HG03439 (cell line): ENCODE results near the gene DNAJC25.

ENCODE experiments used
- ATAC-seq: cut with Tn5 transposase; IDR thresholded peaks from one replicate; pipeline ENCODE4 v1.9.1; 2021; ENCODE audit warnings: mild to moderate bottlenecking, moderate library complexity; ENCODE audit not compliant: unreplicated experiment

The DNAJC25 gene

DNA sequence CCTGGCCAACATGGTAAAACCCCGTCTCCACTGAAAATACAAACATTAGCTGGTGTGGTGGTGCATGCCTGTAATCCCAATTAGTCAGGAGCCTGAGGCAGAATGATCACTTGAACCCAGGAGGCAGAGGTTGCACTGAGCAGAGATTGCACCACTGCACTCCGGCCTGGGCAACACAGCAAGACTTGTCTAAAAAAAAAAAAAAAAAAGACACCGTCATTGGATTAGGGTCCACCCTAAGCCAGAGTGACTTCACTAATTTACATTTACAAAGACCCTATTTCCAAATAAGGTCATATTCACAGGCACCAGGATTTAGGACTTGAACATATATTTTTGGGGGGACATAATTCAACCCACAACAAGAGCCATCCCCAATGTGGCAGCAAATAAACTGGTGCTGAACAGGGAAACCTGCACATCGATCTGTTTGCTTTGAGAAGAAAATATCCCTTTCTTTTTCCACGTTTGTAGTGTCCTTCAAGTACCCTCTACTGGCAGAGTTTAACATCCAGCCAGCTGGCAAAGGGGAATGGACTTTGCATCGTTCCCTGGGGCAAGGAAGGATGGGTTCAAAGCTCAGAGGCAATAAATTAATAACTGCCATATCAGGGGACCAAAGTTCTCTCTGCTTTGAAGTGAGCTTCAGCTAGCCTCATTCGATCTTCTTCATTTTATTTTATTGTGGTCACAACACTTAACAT is 3.7 kb upstream of the DNAJC25 start:
- no peak for ATAC-seq

DNA sequence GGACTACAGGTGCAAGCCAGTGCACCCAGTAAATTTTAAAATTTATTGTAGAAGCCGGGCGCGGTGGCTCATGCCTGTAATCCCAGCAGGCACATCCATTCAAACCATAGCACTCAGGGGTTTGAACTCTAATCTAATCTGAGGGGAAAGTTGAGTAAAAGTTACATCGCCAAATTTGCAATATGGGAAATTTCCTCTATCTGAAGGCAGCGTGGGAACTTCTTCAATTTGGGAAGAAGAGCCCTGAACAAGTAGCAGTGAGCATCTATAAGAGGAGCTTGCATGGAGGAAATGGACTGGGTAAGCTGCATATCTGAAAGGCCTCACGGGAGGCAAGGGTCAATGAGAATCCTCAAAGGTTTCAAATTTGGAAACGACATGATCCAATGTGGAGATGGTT is 2.7 kb upstream of the DNAJC25 start:
- no peak for ATAC-seq

DNA sequence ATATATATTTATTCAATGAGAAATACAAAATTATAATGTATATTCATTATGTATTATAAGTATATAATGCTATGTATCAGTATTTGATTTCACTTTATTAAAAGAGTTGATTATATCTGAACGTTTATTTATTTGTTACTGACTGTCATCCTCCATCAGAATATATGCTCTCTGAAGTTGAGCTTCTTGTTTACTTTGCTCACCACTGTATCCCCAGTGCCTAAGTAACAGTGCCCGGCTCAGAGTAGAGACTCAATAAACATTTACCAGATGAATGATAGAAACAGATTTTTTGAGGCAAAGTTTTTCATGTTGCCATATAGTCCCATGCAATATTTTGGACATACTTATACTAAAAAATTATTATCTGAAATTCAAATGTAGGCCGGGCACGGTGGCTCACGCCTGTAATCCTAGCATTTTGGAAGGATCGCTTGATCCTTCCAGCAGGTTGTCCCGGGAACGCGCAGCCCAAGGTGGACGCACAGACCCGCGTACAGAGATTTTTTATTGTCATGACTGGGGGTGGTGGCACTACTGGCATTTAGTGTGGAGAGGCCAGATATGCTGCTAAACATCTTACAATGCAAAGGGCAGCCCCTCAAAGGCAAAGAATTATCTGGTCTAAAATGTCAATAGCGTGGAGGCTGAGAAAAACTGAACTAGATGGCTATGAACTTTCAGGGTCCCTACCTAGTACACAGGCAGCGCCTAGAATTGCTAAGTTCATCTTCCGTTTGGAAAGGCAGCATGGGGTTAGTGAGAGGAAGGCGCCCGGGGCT is 761 bp upstream of the DNAJC25 start:
- ATAC-seq, result peak; percentile 27

DNA sequence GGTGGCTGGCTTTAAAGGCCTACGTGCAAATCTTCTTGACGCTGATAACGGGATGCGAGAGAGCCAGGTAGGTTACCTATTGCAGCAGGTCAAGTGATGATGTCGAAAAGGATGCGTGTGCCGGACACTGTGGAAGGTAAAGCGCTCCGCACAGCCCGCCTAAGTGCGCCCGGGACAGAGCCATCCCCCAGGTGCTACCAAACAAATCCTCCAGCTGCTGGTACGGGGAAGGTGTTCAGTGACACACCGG is 245 bp upstream of the DNAJC25 start:
- no peak for ATAC-seq

DNA sequence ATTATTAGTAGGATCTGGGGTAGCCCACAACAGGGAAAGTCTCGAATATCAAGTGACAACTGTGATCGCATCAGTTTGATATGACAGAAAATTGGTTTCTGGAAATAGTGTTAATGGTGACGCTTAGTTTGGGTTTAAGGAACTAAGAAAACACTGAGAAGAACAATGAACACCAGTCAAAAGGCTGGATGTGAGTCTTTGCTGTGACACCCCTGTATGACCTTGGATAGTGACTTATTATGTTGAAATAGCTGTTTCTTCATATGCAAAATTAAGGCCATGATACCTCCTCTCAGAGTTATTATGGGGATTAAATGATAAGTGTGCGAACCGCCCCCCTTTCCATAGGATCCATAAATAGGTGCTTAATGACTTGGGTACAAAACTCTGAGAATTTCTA is 926 bp downstream of the DNAJC25 start:
- ATAC-seq, result no peak

DNA sequence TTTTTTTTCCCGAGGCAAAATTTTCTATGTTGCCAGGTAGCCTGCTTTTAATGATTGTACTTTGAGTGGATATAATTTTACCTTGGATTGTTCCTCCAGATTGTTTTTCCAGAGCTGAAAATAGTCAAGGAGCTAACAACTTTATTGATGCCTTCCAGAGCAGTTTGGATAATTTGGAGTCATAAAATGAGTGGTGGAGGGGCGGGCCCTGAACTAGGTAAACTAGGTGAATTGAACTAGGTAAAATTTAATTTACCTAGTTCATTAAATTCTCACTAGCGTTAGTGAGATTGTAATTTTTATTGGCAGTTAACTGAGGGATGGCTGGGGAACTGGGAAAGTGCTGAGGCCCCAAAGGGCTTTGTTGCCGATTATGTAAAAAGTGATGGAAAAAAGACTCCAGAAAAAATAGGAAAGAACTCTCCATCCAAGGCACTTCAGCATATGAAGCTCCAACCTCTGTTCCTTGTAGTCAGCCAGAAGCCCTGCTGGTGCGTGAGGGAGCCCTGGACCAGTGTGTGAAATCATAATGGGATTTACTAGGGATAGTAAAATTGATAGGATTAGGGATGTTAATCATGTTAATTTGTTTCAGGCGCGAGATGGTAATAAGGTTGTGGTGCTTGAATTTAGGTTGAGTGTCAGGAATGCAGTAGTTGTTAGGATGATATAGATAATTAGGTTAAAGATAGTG is 1.7 kb downstream of the DNAJC25 start:
- no peak for ATAC-seq

DNA sequence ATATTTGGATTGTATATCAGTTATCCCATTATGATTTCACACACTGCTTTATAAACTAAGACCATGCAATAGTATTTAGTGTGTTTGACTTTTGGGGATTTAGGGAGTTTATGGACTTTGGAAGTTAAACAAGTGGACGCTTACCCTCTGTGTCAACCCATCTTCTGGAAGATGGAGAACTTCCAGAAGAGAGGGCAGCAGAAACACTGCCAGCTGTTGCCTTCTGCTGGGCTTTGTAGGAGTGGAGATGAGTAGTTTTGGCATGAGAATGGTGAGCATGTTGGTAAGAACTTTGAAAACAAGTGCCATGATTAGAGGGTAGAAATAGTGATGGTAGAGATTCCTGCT is 2.2 kb downstream of the DNAJC25 start:
- ATAC-seq, result no peak

DNA sequence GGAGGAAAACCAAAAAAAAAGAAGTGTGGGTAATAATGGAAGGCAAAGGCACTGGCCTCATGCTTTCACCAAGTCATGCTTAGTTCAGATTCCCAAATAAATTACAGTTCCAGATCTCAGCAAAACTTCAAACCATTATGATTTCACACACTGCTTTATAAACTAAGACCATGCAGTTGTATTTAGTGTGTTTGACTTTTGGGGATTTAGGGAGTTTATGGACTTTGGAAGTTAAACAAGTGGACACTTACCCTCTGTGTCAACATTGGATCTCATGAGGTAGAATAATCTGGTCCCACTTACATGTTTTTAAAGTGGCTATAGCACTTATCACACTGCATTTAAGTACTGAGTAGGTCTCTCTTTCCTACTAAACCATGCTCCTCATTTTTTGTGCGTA is 3.7 kb downstream of the DNAJC25 start:
- no peak for ATAC-seq

DNA sequence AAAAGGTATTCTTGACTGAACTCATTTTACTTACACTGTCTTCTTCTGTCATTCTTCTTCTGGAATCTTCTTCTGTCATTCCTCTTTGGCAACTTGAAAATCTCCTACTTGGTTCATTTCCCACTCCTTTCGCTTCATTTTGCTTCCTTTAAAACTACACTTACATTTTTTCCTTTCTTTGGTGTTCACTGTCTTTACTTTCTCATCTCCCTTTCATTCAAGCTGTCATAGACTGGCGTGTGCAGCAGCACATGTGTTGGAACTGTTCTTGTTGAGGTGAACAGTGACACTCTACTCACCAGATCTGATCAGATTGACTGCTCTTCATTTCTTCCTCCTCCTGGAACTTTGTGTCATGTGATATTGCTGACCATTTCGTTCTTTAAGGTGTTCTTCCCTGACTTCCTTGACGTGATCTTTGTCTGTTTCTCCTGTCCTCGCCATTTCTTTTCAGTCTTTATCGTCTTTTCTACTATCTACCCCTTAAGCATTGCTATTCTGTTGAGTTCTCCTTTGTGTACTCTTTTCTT is 6.4 kb downstream of the DNAJC25 start:
- no peak for ATAC-seq

DNA sequence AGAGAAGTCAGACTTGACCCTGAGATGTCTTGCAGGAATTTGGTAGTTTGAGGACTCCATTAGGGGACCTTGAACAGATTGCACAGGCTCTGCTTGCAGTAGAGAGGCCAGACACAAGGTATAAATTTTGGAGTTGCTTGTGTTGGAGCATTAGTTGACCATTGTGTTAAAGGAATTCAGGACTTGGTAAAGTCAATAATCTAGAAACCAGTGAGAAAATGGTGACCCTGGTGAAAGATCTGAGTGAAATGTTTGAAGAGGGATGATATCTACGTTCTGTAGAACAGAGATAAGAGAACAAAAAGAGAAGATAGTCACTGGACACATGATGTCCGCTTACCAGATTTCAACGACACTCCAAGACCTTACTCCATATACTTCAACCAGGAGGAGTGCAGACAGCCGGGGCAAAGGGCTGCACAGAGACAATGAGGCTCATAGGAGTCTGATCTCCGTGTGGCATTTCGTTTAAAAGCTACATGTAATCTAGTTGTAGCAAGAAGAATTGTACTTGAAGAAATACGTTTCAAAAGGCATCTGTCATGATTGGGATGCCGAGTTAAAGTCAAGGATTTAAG is 13.2 kb downstream of the DNAJC25 start:
- no peak for ATAC-seq

DNA sequence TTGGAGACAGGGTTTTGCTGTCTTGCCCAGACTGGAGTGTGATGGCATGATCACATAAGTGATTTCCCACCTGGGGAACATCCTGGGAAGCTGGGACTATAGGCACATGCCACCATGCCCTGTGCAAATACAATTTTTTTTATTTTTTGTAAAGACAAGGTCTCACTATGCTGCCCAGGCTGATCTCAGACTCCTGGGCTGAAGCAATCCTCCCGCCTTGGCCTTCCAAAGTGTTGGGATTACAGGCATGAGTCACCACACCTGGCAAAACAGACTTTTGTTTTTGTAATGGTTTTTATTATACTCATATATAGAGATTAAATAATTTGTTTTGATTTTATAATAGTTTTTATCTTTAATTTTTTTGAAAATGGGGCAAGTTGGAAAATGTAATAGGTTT is 14.7 kb downstream of the DNAJC25 start:
- ATAC-seq, result no peak

DNA sequence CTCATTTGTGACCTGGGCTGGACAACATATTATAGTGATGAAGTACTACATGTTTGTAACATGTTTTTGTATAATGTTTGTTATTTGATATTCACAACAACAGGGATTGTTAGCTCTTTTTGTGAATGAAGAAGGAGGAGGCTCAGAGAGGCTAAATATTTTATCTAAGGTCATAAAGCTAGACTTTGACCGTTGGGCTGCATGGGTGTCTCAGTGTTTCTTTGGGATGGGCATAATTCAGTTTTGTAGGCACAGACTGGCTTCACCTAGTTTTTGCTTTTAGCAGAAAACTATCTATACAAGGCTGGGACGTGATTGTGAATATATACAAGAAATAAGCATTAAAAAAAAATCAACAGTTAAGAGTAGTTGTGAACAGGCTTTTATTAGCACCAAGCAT is 15.3 kb downstream of the DNAJC25 start:
- ATAC-seq, result no peak

DNA sequence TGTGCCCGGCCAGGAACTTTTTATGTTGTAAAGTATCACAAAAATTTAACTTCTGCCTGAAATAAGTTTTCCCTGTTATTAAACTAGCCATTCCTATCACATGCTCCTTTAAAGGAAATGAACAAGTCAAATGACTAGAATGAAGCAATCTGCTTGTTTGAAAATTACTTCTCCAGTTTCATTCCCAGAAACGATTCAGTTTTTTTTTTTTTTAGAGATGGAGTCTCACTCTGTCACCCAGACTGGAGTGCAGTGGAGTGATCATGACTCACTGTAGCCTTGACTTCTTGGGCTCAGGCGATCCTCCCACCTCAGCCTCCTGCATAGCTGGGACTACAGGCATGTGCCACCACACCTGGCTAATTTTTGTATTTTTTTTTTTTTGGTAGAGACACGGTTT is 16.9 kb downstream of the DNAJC25 start:
- no peak for ATAC-seq

DNA sequence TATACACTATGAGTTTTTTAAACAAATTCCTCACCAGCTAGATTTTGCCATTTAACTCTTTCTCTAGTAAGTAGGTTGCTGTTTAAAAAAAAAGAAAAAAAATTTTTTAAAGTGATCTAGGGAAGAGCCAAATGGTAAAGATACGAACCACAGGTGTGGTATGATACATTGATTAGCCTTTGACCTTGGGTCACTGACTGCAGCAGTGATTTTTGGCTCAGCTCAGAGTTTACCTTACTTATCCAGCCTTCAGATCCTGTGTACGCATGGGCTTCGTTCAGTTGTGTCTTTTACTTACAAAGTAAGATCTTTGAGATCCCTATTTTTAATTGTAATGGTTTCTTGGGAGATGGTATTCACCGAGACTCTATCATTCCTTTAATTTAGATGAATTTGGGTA is 17.9 kb downstream of the DNAJC25 start:
- ATAC-seq, result no peak

DNA sequence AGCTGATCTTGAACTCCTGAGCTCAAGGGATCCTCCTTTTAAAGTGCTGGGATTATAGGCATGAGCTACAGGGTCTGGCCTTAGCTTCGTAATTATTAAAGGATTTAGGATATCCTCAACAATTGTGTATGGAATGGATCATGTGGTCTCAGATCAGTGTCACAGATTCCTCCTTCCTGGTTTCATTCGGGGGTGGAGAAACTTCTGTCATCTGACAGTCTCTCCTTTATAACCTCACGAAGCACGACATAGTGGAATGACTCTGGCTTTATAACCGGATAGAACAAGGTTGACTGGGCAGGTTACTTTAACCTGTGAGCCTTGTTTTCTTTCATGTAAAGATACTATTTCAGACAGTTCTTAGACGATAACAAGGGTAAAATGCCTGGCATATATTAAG is 25.9 kb downstream of the DNAJC25 start:
- ATAC-seq, result no peak

DNA sequence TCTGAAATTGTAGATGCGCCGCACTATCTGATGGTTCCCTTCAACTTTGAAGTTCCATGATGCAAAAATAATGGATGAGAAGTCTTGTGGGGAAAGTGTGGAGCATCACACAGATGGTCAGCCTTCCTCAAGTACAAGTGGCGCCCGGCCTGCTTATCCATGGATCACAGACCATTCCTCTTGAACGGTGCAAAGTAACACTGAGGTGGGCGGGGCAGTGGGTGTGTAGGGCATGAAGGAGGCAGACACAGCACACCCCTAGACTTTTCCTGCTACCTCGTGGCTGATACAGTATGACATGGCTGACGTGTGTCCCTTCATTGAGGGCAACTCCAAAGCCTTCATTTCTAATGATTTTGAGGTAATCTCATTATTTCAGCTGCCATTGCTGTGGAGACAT is 27.8 kb downstream of the DNAJC25 start:
- no peak for ATAC-seq

DNA sequence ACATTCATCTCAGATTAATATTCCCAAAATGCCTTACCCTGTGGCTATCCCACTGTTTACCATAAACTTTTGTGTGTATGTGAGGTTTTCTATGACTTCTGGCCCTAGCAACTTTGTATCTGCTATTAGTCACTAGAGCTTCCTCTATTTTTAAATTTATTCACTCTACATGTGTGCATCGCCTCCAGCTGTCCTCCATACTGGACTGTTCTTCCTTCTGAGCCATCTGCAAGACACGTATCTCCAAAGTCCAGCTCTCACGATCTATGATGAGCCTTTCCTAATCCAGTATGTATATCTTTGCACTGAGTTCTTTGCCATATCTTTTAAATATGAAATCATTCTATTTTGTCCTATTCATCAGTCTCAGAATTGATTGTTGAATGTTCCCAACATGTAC is 28.6 kb downstream of the DNAJC25 start:
- no peak for ATAC-seq

DNA sequence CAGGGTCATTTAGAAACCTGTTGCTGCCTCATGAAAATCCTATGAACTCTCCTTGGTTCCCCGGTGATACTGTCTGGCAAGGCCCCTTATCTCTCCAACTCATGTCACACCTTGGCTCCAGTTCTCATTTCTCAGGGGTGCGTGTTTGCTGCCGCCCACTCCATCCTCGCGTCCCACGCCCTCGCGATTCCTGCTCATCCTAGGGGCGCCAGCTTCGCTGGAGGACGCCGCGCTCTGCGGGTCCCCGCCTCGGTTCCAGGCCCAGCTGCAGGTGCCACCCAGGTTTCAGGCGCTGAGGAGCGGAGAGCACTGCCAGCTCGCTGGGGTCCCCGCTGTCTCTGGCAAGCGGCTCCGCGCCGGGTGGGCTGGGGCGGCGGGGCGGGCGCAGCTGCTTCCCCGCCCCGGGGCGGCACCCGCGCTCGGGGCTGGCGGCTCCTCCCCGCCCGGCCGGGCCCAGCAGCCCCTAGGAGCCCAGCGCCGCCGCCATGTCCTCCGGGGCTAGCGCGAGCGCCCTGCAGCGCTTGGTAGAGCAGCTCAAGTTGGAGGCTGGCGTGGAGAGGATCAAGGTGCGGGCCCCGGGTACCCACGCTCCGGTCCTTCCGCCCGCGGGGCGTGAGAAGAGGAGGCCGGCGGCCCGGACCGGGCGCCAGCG is 30.1 kb downstream of the DNAJC25 start, which contains the start of gene GNG10:
TSS of gene GNG10 (plus strand) at position 456 of the 652 bp plus-strand sequence. CDS start at position 486, 30 bp downstream.
- peak; percentile 77 for ATAC-seq

DNA sequence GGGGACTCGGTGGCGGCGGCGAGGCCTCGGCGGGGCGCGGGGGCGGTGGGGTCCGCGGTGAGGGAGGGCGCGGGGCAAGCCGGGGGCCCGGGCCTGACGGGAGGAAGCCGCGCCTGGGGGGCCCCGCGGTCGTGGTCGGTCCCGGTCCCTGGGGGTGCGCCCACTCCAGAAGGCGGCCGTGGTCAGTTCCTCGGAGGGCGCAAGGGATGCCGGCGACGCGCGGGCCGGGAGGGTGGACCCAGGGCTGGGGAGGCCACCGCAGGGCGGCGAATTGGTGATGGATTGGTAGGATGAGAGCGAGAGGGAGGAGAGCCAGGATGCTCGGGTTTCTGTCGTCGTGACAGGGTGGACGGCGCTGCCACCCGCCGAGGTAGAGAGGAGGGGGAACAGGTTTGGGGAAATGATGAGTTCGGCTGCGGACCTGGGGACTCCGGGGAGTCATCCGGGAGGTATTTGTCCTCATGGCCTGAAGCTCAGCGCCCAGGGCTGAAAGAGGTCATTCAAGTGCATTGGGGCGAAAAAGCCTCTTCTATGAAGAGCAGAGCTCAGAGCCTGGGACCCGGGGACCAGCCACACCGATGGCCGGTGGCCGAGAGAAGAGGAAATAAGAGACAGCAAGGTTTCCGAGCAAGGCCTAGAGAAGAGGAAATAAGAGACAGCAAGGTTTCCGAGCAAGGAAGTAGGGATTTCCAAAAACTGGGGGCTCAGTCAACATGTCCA is 30.8 kb downstream of the DNAJC25 start:
- peak; percentile 38 for ATAC-seq

DNA sequence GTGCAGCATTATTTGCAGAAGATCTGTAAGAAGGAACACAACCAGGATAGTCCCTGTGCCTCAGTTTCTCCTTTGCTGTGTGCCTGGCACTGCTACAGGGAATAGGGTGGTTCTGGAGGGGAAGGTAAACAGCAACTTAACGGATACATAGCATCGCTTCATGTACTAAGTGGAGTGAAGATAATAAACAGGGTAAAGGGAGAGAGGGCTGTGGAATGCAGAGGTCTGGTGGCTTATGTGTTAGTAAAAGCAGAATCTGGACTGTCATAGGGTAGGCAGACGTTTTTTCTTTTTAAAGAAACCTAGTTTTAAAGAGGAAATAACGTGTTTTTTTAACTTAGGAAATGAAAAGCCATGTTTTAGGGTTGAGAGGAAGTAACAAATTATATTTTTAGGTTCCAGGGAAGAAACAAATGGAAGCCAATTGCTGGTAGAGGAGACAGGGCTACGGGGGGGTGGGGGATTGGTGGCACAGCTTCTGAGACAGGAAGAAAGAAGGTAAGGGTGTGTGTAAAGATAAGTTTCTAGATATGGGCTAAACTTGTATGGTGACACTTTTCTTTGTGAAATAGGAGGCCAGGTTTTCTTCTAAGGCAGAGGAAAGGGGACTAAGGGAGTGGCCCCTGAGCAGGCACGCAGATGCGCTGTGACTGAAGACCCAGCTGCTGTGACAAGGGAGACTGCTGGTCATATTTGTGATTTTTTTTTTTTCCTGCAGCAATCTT is 31.6 kb downstream of the DNAJC25 start:
- ATAC-seq, result no peak
